NCI-H146 (cell line): ENCODE data around the gene ME3.
A peak's percentile ranks its signal among the peaks of the same experiment; 100 is the strongest.

Experiments
- DNase-seq: peaks from one replicate; lab custom pipeline; 2025; lab: John Stamatoyannopoulos, UW

The ME3 gene

GRCh38 chr11:86692746-86693145 lies 20.3 kb upstream of the ME3 start:
- no peak for DNase-seq

- DNase-seq: no peak
Measured at GRCh38 chr11:86692317-86692716, 19.9 kb upstream of the ME3 start.

- DNase-seq: no peak
Measured at GRCh38 chr11:86688398-86689179, 16.2 kb upstream of the ME3 start.

GRCh38 chr11:86687185-86687778 lies 14.9 kb upstream of the ME3 start:
- no peak for DNase-seq

GRCh38 chr11:86686531-86686930 lies 14.1 kb upstream of the ME3 start:
- DNase-seq: no peak

- DNase-seq: no peak
Measured at GRCh38 chr11:86681483-86681756, 9.0 kb upstream of the ME3 start.

- no peak for DNase-seq
Measured at GRCh38 chr11:86680716-86681482, 8.5 kb upstream of the ME3 start.

- DNase-seq: no peak
Measured at GRCh38 chr11:86678823-86679222, 6.4 kb upstream of the ME3 start.

- peak; percentile 48 for DNase-seq
Measured at GRCh38 chr11:86678296-86678695, 5.9 kb upstream of the ME3 start.

- DNase-seq: peak; percentile 41
Measured at GRCh38 chr11:86676533-86677154, 4.2 kb upstream of the ME3 start.

GRCh38 chr11:86676010-86676409 lies 3.6 kb upstream of the ME3 start:
- DNase-seq: no peak

- no peak for DNase-seq
Measured at GRCh38 chr11:86675017-86675416, 2.6 kb upstream of the ME3 start.

GRCh38 chr11:86673872-86674750 lies 1.7 kb upstream of the ME3 start:
- no peak for DNase-seq

- DNase-seq: no peak
Measured at GRCh38 chr11:86673055-86673843, 833 bp upstream of the ME3 start.

GRCh38 chr11:86671531-86672006 lies 847 bp downstream of the ME3 start:
- peak; percentile 48 for DNase-seq

- DNase-seq: no peak
Measured at GRCh38 chr11:86670911-86671310, 1.5 kb downstream of the ME3 start.

GRCh38 chr11:86670181-86670580 lies 2.2 kb downstream of the ME3 start:
- DNase-seq: no peak

- no peak for DNase-seq
Measured at GRCh38 chr11:86669424-86669823, 3.0 kb downstream of the ME3 start.

- no peak for DNase-seq
Measured at GRCh38 chr11:86668929-86669328, 3.5 kb downstream of the ME3 start.

GRCh38 chr11:86666193-86666592 lies 6.2 kb downstream of the ME3 start:
- no peak for DNase-seq

GRCh38 chr11:86664930-86665329 lies 7.5 kb downstream of the ME3 start:
- no peak for DNase-seq
